Stimulated activated CD8-positive, alpha-beta memory T cell treated with anti-CD3 and anti-CD28 coated beads, Interleukin-4, amount 100 ng/mL, for 24 hours (primary cell): ENCODE results near the gene TYMP.

Experiments used
- DNase-seq: peaks from one replicate; pipeline ENCODE4 v3.0.0-alpha.2; 2020; ENCODE audit warnings: low read depth

Gene TYMP

GRCh38 chr22:50563413-50564160, 33.8 kb upstream of the TYMP start:
- no peak for DNase-seq

- DNase-seq = peak; percentile 95
These were observed 33.0 kb upstream of the TYMP start, which contains the start of gene SYCE3 for GRCh38 chr22:50562523-50563412. Gene SYCE3 (minus strand): TSS chr22:50562919. CDS start chr22:50556405, 6,514 bp downstream.

- no peak for DNase-seq
These were observed 31.9 kb upstream of the TYMP start for GRCh38 chr22:50561401-50562358.

- no peak for DNase-seq
These were observed 30.2 kb upstream of the TYMP start for GRCh38 chr22:50560034-50560433.

- DNase-seq = no peak
These were observed 26.9 kb upstream of the TYMP start for GRCh38 chr22:50556703-50557102.

GRCh38 chr22:50553310-50553709, 23.5 kb upstream of the TYMP start:
- no peak for DNase-seq

GRCh38 chr22:50551160-50551752, 21.4 kb upstream of the TYMP start:
- no peak for DNase-seq

GRCh38 chr22:50550395-50550794, 20.6 kb upstream of the TYMP start:
- no peak for DNase-seq

- DNase-seq = no peak
These were observed 19.3 kb upstream of the TYMP start for GRCh38 chr22:50548921-50549790.

GRCh38 chr22:50548040-50548920, 18.5 kb upstream of the TYMP start:
- DNase-seq = no peak

GRCh38 chr22:50547263-50547985, 17.6 kb upstream of the TYMP start:
- no peak for DNase-seq

GRCh38 chr22:50546326-50547262, 16.8 kb upstream of the TYMP start:
- DNase-seq = no peak

- DNase-seq = no peak
These were observed 15.9 kb upstream of the TYMP start, which contains the start of gene KLHDC7B for GRCh38 chr22:50545522-50546325. Gene KLHDC7B (plus strand): TSS chr22:50545899. CDS start chr22:50546244, 345 bp downstream.

- DNase-seq = no peak
These were observed 15.0 kb upstream of the TYMP start for GRCh38 chr22:50544746-50545253.

- peak; percentile 77 for DNase-seq
These were observed 14.4 kb upstream of the TYMP start for GRCh38 chr22:50544078-50544745.

- no peak for DNase-seq
These were observed 12.7 kb upstream of the TYMP start for GRCh38 chr22:50542416-50542927.
